Measurements from ENCODE around the gene MRGPRX1.
"Not testable (repeated sequence)": the region's sequence is repeated elsewhere in the genome, so short reads cannot be mapped to it uniquely, and the experiment has no call there.

Gene MRGPRX1

DNA sequence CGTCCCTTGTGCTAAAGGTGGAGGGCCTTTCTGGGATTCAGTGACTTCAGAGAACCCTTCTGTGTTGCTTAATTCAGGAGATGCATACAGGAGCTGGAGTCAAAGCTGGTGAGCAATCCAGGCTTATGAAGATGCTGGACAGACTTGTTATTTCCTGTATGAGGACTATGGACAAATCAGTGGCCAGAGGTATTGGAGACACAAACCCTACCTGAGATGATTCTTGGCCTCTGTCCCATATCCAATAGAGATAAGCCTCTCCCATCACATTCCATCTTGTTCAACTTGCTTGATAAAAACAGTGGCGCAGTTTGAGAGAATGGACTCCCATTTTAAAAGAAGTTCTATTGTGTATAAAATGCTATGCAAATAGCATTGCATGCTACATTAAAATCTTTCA is at the start of gene MRGPRX1:
TSS of gene MRGPRX1 (minus strand) at position 101 of the 400 bp plus-strand sequence. CDS start 4,630 bp downstream, outside the sequence.
- no peak for DNase-seq (ENCODE audit: low read depth in 2 of 3, low spot score in 2 of 3)

GRCh38 chr11:18987454-18988231 is 48.4 kb upstream of the MRGPRX1 start:
- no peak for DNase-seq (ENCODE audit: low read depth in 2 of 3, low spot score in 2 of 3)

- no peak for DNase-seq (ENCODE audit: low read depth in 2 of 3, low spot score in 2 of 3)
These were observed 47.5 kb upstream of the MRGPRX1 start for GRCh38 chr11:18986744-18987143.

- DNase-seq (ENCODE audit: low read depth in 2 of 3, low spot score in 2 of 3): no peak
These were observed 42.7 kb upstream of the MRGPRX1 start for GRCh38 chr11:18981897-18982296.

DNA sequence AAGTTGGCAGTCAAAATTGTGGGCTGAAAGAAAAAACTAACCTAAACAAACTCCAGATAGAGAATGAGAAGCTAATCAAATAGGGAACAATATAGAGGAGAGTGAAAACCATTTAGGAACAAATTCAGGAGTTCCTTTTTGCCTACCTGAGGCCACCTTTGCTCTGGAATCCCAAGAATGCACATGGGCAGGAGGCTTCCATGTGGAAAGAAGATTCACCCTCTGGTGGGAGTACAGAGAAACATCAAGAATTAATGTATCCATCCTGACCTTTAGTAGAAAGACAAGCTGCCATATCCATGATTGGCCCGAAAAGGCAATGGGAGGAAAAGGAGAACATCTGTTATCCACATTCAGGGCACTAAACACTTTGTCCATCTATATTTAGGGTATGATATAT is 35.0 kb upstream of the MRGPRX1 start:
- no peak for DNase-seq (ENCODE audit: low read depth in 2 of 3, low spot score in 2 of 3)

GRCh38 chr11:18972336-18972735 is 33.1 kb upstream of the MRGPRX1 start:
- DNase-seq (ENCODE audit: low read depth in 2 of 3, low spot score in 2 of 3): no peak

- DNase-seq (ENCODE audit: low read depth in 2 of 3, low spot score in 2 of 3): no peak
These were observed 30.5 kb upstream of the MRGPRX1 start for GRCh38 chr11:18969720-18970119.

GRCh38 chr11:18958221-18958910 is 19.2 kb upstream of the MRGPRX1 start:
- DNase-seq (ENCODE audit: low read depth in 2 of 3, low spot score in 2 of 3): no peak

- no peak for DNase-seq (ENCODE audit: low read depth in 2 of 3, low spot score in 2 of 3)
These were observed 17.4 kb upstream of the MRGPRX1 start for GRCh38 chr11:18956630-18957029.

- DNase-seq (ENCODE audit: low read depth in 2 of 3, low spot score in 2 of 3): no peak
These were observed 3.1 kb downstream of the MRGPRX1 start for GRCh38 chr11:18936002-18936673.

DNA sequence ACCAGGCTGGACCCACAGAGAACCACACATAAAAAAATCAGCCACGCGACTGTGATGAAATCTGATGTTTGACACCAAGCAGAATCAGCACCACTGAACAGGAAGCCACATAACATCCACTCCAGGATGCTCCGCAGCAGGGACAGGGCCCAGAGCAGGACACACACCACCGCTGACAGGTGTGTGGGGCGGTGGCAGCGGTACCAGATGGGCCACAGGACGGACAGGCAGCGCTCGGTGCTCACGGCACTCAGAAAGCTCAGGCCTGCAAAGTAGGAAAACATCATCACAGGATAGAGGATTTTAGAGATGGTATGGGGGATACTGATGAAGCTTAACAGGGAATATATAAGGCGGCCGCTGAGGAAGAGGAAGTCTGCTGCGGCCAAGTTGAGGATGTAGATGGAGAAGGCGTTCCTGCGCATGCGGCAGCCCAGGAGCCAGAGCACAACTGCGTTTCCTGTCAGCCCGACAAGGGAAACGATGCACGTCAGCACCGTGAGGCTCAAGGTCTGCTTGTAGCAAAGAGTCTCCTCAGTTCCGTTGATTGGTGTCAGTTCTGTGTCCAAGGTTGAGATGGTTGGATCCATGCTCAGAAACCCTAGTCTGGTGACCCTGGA is 4.9 kb downstream of the MRGPRX1 start:
- no peak for DNase-seq (ENCODE audit: low read depth in 2 of 3, low spot score in 2 of 3)

DNA sequence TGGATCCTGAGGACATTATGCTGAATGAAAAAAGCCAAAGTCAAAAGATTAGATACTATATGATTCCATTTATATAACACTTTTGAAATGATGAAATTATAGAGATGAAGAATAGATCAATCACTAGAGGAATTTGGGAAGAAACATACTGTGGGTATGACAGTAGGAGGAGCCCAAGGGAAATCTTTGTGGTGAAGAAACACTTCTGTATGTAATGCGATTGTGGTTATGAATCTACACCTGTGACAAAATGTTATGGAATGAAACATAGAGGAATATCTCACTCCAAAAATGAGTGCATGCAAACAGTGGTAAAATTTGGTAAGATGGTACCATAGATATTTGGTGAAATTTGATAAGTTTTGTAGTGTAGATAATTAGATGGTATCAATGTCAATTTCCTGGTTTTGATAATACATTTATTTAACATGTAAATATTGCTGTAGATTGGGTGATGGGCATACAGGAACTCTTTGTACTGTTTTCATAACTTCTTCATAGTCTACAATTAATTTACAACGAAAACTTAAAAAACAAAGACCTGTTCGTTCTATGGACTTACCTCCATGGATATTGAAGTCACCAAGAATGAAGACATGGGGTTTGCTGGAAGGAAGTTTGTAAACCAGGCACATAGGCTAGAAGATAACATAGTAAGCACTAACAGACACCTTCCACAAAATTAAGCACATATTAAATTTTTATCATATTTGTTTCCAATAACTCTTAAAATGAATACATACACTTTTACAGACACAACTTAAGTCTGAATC is 11.5 kb downstream of the MRGPRX1 start:
- DNase-seq (ENCODE audit: low read depth in 2 of 3, low spot score in 2 of 3): no peak

- DNase-seq (ENCODE audit: low read depth in 2 of 3, low spot score in 2 of 3): not testable (repeated sequence)
These were observed 13.8 kb downstream of the MRGPRX1 start for GRCh38 chr11:18925426-18925825.

DNA sequence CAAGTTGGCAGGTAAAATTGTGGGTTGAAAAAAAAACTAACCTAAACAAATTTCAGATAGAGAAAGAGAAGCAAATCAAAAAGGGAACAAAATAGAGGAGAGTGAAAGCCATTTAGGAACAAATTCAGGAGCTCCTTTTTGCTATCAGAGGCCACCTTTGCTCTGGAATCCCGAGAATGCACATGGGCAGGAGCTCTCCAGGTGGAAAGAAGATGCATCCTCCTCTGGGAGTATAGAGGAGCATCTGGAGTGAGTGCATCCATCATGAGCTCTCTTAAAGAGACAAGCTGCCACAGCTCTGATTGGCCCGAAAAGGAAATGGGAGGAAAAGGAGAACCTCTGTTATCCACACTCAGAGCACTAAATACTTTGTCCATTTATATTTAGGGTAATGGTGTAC is 26.3 kb downstream of the MRGPRX1 start:
- DNase-seq (ENCODE audit: low read depth in 2 of 3, low spot score in 2 of 3): no peak

- DNase-seq (ENCODE audit: low read depth in 2 of 3, low spot score in 2 of 3): no peak
These were observed 31.8 kb downstream of the MRGPRX1 start for GRCh38 chr11:18907391-18907790.

- DNase-seq (ENCODE audit: low read depth in 2 of 3, low spot score in 2 of 3): not testable (repeated sequence)
These were observed 38.6 kb downstream of the MRGPRX1 start for GRCh38 chr11:18900637-18901036.

- not testable (repeated sequence) for DNase-seq (ENCODE audit: low read depth in 2 of 3, low spot score in 2 of 3)
These were observed 39.0 kb downstream of the MRGPRX1 start for GRCh38 chr11:18900151-18900611.

DNA sequence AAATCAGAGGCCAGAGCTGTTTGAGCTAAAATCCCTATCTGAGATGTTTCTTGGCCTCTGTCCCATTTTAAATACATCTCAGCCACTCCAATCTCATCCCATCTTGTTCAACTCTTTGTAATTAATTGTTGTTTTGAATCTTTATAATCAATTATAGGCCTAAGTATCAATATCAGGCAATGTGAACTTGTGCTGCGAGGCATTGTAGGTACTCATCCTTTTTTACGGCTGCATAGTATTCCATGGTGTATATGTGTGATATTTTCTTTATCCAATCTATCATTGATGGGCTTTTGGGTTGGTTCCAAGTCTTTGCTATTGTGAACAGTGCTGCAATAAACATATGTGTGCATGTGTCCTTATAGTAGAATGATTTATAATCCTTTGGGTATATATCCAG is 47.5 kb downstream of the MRGPRX1 start:
- DNase-seq (ENCODE audit: low read depth in 2 of 3, low spot score in 2 of 3): not testable (repeated sequence)

DNA sequence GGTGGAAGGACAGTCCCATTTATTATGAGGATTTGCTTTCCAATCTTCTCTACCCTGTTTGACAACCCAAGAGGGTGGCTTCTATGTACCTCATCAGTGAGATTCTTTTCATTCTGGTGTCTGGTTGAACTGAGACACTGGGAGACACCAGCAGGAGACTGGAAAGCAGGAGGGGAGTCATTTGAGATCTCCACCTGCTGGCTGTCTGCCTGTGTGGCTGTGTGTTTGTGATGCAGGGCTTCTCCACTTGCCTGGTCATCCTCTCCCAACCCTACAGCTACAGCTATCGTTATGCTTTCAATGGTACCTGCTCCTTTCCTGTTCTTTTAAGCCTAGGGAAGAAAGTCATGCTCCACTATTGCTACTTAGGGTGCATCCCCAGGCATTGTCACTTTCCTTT is 48.6 kb downstream of the MRGPRX1 start:
- DNase-seq (ENCODE audit: low read depth in 2 of 3, low spot score in 2 of 3): no peak
